Stomach (tissue), 4 donors: ENCODE results near the gene POGLUT2.

Source experiments
- EP300 ChIP-seq: sonication (generic); formaldehyde crosslinking; IDR thresholded peaks from one replicate; pipeline ENCODE4 v1.6.1; 2017; ENCODE audit warnings: antibody characterized with exemption
- POLR2A ChIP-seq, 4 donors: fragments of 450-650 bp; IDR thresholded peaks; one replicate each; pipeline ENCODE4 v1.6.1; 2016; ENCODE audit warnings: antibody characterized with exemption in 4 of 4, control low read depth in 2 of 4, mild to moderate bottlenecking in 1 of 4, moderate library complexity in 1 of 4
- TF ChIP-seq, protein P1 (sequence below), 7 experiments: fragments of 450-650 bp in 4 of 7; fragments of 200-600 bp in 3 of 7; sonication (generic) in 3 of 7; IDR thresholded peaks; one replicate each; pipeline ENCODE4 v1.5.1; 2016 to 2019; ENCODE audit warnings: antibody characterized with exemption in 7 of 7, control low read depth in 2 of 7, mild to moderate bottlenecking in 1 of 7

DNA sequence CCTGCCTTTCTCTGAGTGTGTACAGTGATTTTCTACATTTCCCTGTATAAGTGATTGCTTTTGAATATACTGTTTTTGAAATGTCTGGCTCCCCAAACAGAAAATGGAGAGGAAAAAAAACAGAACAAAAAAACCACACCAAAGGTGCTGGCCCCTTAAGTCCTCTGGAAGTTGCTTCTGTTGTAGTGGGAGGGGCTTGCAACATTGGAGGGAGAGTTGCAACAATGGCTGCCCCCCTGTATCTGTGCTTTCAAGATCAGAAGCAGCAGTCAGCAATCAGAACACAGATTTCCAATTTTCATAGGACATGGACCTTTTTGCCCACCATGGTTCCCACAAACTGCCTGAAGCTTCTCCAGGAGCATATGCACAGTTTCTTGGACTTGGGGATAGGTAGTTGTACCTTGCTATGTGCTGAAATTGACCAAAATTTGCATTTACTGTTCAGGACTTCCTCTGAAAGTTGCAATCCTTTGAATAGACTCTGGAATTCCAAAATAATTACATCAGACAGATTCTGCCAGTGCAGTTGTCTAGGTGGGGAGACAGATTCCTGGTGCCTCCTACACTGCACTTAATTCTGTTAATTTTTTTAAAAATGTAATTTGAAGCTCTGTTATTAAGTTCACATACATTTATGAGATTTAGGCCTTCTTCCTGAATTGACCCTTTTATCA, 14.0 kb upstream of the POGLUT2 start:
- no peak for TF ChIP-seq EP300
- TF ChIP-seq, protein P1, sequence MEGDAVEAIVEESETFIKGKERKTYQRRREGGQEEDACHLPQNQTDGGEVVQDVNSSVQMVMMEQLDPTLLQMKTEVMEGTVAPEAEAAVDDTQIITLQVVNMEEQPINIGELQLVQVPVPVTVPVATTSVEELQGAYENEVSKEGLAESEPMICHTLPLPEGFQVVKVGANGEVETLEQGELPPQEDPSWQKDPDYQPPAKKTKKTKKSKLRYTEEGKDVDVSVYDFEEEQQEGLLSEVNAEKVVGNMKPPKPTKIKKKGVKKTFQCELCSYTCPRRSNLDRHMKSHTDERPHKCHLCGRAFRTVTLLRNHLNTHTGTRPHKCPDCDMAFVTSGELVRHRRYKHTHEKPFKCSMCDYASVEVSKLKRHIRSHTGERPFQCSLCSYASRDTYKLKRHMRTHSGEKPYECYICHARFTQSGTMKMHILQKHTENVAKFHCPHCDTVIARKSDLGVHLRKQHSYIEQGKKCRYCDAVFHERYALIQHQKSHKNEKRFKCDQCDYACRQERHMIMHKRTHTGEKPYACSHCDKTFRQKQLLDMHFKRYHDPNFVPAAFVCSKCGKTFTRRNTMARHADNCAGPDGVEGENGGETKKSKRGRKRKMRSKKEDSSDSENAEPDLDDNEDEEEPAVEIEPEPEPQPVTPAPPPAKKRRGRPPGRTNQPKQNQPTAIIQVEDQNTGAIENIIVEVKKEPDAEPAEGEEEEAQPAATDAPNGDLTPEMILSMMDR (IDR thresholded peaks at IDR 0.05), result no peak
- no peak for TF ChIP-seq POLR2A (IDR thresholded peaks at IDR 0.05)
